ENCODE data around the gene EEF1G.
A peak's percentile ranks its signal among the peaks of the same experiment; 100 is the strongest.
"Not testable (repeated sequence)": the region's sequence is repeated elsewhere in the genome, so short reads cannot be mapped to it uniquely, and the experiment has no call there.

Gene EEF1G

DNA sequence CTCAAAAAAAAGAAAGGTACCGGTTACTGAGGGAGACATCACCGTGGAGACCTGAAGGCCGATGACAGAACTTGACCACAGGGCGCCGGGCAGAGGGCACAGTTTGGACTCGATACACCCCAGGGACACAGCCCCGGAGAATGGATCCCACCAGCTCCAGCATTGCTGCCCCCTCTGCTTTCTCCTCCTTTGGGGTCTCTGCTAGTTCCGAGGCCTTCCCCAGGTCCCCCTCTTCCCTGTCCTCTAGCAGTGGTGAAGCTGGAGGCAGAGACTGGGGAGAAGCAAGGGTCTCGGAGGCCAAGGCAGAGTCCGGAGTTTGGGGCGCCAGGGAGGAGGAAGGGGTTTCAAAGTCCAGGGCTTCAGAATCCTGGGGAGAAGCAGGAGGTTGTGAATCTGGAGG, 4.8 kb upstream of the EEF1G start:
- no peak for DNase-seq (ENCODE audit: low read depth in 3 of 3, low spot score in 1 of 3)

- no peak for DNase-seq (ENCODE audit: low read depth in 3 of 3, low spot score in 1 of 3)
These were observed 3.5 kb upstream of the EEF1G start for GRCh38 chr11:62577046-62577714.

DNA sequence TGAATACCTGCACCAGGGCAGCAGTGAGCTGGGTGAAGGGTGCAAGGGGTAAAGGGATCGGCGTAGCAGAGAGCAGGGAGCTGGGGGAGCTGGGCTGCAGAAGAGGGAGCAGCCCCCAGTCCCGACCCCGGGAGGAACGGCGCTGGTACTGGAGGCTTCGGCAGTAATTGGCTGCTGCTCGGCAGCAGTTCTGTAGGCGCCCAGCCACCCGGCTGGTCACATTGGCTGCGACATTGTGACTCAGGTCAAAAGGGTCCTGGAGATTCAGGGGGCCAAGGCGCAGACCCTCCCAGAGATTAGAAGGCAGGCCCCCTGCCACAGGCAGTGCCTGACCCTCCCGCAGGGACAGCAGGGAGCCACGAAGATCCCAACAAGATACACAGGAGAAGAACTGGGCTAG, 2.1 kb upstream of the EEF1G start:
- DNase-seq (ENCODE audit: low read depth in 3 of 3, low spot score in 1 of 3): no peak

DNA sequence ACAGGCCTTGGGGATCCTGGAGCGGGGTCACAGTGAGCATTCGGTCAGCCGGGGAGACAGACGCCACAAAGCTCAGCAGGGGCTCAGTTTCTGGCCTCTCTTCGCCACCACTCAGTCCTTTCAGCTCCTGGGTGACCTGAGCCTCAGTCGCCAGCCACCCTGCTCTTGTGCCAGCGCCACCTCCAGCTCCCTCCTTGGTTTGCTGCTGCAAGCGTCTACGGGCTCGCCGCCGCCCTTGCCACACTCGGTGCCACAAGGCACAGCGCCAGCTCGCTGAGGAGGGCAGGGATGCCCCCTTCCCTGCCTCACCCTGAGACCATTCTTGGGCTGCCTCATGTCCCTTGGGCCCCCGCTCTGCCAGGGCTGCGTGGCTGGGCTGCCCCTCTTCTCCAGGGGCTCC, 1.5 kb upstream of the EEF1G start:
- DNase-seq (ENCODE audit: low read depth in 3 of 3, low spot score in 1 of 3): no peak

DNA sequence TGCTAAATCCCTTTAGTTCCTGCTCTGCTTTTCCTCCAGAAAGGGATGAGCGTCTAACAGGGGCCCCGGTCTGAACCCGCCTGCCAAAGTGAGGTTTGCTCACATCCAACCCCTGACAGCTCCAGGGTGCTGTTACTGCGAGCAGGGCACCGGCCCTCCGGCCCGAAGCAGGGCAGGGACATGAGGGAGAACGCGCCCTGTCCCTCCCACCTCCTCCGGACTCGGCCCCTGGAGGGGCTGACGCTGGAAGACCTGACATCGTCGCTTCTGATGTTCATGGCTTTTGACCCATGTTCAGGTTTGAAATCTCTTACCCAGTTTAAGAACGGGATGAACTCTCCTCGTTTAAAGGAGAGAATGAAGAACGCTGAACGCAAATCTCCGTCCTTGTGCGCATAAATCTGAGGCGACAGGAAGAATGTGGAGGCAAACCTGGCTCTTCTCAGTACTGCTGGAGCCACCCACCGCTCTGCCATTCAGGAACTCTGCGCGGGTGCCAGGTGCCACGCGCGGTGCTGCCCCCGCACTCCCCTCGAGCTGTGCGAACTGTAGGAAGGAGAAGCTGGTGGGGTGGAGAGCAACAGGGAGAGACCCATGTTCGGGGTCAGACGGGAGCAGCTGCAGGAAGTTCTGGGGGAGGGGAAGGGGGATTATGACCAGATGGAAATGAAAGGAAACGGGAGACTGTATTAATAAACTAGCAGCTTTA, 826 bp upstream of the EEF1G start:
- DNase-seq (ENCODE audit: low read depth in 3 of 3, low spot score in 1 of 3): no peak

GRCh38 chr11:62573006-62573591, 592 bp downstream of the EEF1G start:
- no peak for DNase-seq (ENCODE audit: low read depth in 3 of 3, low spot score in 1 of 3)

GRCh38 chr11:62572431-62572830, 1.3 kb downstream of the EEF1G start:
- DNase-seq (ENCODE audit: low read depth in 3 of 3, low spot score in 1 of 3): no peak

GRCh38 chr11:62571493-62571892, 2.2 kb downstream of the EEF1G start:
- DNase-seq (ENCODE audit: low read depth in 3 of 3, low spot score in 1 of 3): not testable (repeated sequence)

- not testable (repeated sequence) for DNase-seq (ENCODE audit: low read depth in 3 of 3, low spot score in 1 of 3)
These were observed 2.8 kb downstream of the EEF1G start for GRCh38 chr11:62570903-62571302.

GRCh38 chr11:62569611-62570010, 4.1 kb downstream of the EEF1G start:
- DNase-seq (ENCODE audit: low read depth in 3 of 3, low spot score in 1 of 3): no peak

- DNase-seq (ENCODE audit: low read depth in 3 of 3, low spot score in 1 of 3): no peak
These were observed 6.6 kb downstream of the EEF1G start for GRCh38 chr11:62567018-62567633.

GRCh38 chr11:62566247-62566646, 7.4 kb downstream of the EEF1G start:
- DNase-seq (ENCODE audit: low read depth in 3 of 3, low spot score in 1 of 3): no peak

GRCh38 chr11:62565100-62565802, 8.4 kb downstream of the EEF1G start:
- no peak for DNase-seq (ENCODE audit: low read depth in 3 of 3, low spot score in 1 of 3)

DNA sequence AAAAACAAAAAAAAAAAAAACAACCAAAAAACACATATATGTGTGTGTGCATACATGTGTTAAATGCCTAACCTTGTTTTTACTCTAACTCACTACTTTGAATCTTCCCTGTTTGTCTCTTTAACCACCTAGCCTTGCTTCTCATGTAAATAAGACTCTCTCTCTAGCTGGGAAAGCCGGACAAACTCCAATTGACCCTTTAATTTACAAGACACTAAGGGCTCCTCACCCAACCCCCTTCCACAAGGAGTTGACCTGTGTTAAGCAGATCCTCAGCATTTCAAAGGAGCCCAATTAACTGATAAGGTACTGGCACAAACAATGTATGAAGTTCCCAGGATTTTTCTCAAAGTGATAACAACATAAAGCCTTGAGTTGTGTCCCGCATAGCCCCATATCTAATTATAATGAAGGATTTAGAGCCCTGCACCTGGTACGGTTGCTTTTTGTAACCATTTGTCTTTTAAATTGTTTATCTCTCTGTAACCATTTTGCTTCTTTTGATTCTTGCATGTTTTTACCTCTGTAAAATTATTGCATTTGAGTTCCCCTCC, 11.9 kb downstream of the EEF1G start:
- DNase-seq (ENCODE audit: low read depth in 3 of 3, low spot score in 1 of 3): not testable (repeated sequence)

- DNase-seq (ENCODE audit: low read depth in 3 of 3, low spot score in 1 of 3): peak; percentile 52 to 72 (median 65)
These were observed 13.1 kb downstream of the EEF1G start for GRCh38 chr11:62560566-62561103.

GRCh38 chr11:62559626-62560025, 14.1 kb downstream of the EEF1G start:
- not testable (repeated sequence) for DNase-seq (ENCODE audit: low read depth in 3 of 3, low spot score in 1 of 3)

DNA sequence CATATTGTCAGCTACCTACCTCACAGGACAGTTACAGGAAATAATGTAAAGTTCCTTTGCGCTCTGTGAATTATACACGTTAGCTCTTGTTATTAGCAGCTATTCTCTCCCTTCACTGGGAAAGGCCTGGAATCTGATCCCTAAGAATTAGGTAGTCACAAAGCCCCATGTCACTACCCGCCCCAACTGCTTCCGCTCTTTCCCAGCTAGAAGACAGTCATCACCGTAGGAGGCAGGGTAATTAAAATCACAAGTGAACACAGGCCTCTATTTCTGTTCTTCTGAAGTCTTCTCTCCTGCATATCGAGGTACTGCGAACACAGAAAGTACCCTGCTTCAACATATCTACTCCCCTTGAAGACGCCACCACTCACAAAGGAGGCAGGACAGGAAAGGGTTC, 14.5 kb downstream of the EEF1G start:
- no peak for DNase-seq (ENCODE audit: low read depth in 3 of 3, low spot score in 1 of 3)

GRCh38 chr11:62558669-62559068, 15.0 kb downstream of the EEF1G start:
- no peak for DNase-seq (ENCODE audit: low read depth in 3 of 3, low spot score in 1 of 3)

DNA sequence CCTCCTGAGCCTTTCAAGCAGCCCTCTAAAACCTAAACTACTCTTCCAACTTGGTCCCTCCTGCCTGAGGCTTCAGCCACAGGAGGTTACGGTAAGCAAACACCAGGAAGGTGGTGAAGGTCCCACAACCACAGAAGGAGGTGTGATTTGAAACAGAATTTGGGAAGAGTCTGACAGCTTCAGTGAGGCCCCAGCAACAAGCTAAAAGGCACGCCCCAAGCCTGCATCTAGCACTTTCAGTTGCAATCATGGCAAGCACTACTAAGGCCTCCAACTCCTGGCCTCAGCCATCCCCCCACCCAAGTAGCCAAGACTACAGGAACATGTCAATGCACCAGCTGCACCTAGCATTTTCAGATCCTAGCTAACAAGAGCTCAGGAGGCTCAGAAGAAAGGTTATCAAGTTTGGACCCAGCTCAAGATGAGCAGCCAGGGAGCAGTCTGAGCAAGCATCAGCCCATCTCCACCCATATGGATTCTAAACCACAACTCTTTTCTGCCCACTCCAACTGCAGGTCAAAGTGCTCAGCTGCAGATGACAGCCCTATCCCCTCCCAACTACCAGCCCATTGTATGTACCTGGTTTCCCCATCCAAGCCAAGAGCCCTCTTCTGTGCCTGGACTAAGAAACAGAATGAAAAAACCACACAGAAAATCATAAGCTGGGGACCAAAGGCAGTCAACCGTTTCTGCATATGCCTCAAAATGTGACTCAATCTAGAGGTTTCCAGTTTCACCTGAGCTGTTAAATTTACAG, 16.6 kb downstream of the EEF1G start:
- no peak for DNase-seq (ENCODE audit: low read depth in 3 of 3, low spot score in 1 of 3)
